Choroid plexus epithelial cell (primary cell): ENCODE measurements around the gene FAM131A.
"Not testable (repeated sequence)": the region's sequence is repeated elsewhere in the genome, so short reads cannot be mapped to it uniquely, and the experiment has no call there.

Experiments
- DNase-seq: peaks from one replicate; pipeline ENCODE4 v3.0.0-alpha.2; 2010; ENCODE audit warnings: low read depth
- H3K4me3 ChIP-seq: 2 replicates; pipeline ENCODE4 v1.5.1; 2011; ENCODE audit warnings: low read depth, mild to moderate bottlenecking, control low read depth, low read length, moderate library complexity
- CTCF ChIP-seq: conservative IDR thresholded peaks from 2 replicates; pipeline ENCODE4 v1.5.1; 2011; ENCODE audit warnings: low read depth, mild to moderate bottlenecking, control low read depth, inconsistent platforms, low read length, moderate library complexity

The FAM131A gene

GRCh38 chr3:184338511-184338945, 1.1 kb downstream of the FAM131A start:
- DNase-seq, result peak; percentile 88
- peak overlapping the region; percentile 38 for H3K4me3 ChIP-seq
- TF ChIP-seq CTCF, result no peak

GRCh38 chr3:184339001-184339400, 1.6 kb downstream of the FAM131A start:
- no peak for DNase-seq
- peak overlapping the region; percentile 36 for H3K4me3 ChIP-seq
- TF ChIP-seq CTCF, result no peak

- not testable (repeated sequence) for H3K4me3 ChIP-seq, DNase-seq
Observed at GRCh38 chr3:184339451-184340135, 2.2 kb downstream of the FAM131A start.

- H3K4me3 ChIP-seq, result no peak overlapping the region
- no peak for TF ChIP-seq CTCF
- no peak for DNase-seq
Observed at GRCh38 chr3:184341925-184342324, 4.5 kb downstream of the FAM131A start.

GRCh38 chr3:184343200-184343876, 5.9 kb downstream of the FAM131A start:
- DNase-seq, result peak; percentile 70
- TF ChIP-seq CTCF, result no peak
- no peak overlapping the region for H3K4me3 ChIP-seq

GRCh38 chr3:184344579-184345316, 7.3 kb downstream of the FAM131A start:
- TF ChIP-seq CTCF, result no peak
- DNase-seq, result no peak
- no peak overlapping the region for H3K4me3 ChIP-seq
